ENCODE results near the gene FAM131C. TPM values are rescaled to one million over a fixed set of nuclear protein-coding genes. Genes with fewer than 3 reads are reported as not detected.

The FAM131C gene
- total RNA-seq, 6 experiments from 2014 or later, result 0.19 to 1.00 TPM; not detected in 4

DNA sequence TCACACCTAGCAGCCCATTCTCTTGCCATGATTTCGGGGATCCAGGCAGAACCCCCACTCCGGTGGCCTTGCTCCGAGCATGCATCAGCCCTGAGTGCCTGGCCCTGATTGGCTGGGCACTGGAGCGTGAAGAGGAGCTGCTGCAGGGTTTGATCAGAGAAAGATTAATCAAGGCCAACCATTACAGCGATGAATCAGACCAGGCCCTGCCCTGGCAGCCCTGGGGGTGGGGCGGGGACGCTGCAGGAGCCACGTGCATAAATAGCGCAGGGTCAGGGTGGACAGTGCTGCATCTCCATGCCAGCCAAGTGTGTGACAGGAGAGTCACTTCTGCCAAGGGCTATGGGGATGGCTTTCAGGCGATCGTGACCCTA lies 3.4 kb upstream of the FAM131C start:
- DNase-seq (peak in 1 of 3 donors; percentile 58), ATAC-seq (peak; percentile 35 to 62 (median 54))
- intact Hi-C loops (cut with DNase I), result loop anchor here (10.0 kb wide), 2 partner anchors 168 to 288 kb away; partner anchors contain the start of gene SZRD1 (in 1 of the 2)
- H3K27ac ChIP-seq, result no peak overlapping the region
- no peaks in the 10 kb centered on the region for H3K27me3 ChIP-seq
- no peaks in the 10 kb centered on the region for H3K36me3 ChIP-seq
- H3K4me1 ChIP-seq, result peaks cover 0 to 23% (median 0%) of the 10 kb centered on the region in 4 donors
- no peak overlapping the region for H3K4me3 ChIP-seq
- 35% methylated on average over 9 of the region's 11 CpGs for WGBS (ENCODE audit: insufficient coverage, low coverage, low lambda C conversion rate, missing lambda C conversion rate)
- TF ChIP-seq POLR2A (IDR thresholded peaks at IDR 0.05), result no peak
- TF ChIP-seq, protein P1, sequence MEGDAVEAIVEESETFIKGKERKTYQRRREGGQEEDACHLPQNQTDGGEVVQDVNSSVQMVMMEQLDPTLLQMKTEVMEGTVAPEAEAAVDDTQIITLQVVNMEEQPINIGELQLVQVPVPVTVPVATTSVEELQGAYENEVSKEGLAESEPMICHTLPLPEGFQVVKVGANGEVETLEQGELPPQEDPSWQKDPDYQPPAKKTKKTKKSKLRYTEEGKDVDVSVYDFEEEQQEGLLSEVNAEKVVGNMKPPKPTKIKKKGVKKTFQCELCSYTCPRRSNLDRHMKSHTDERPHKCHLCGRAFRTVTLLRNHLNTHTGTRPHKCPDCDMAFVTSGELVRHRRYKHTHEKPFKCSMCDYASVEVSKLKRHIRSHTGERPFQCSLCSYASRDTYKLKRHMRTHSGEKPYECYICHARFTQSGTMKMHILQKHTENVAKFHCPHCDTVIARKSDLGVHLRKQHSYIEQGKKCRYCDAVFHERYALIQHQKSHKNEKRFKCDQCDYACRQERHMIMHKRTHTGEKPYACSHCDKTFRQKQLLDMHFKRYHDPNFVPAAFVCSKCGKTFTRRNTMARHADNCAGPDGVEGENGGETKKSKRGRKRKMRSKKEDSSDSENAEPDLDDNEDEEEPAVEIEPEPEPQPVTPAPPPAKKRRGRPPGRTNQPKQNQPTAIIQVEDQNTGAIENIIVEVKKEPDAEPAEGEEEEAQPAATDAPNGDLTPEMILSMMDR (IDR thresholded peaks at IDR 0.05), result no peak
- H3K9me3 ChIP-seq, result no peaks in the 10 kb centered on the region

DNA sequence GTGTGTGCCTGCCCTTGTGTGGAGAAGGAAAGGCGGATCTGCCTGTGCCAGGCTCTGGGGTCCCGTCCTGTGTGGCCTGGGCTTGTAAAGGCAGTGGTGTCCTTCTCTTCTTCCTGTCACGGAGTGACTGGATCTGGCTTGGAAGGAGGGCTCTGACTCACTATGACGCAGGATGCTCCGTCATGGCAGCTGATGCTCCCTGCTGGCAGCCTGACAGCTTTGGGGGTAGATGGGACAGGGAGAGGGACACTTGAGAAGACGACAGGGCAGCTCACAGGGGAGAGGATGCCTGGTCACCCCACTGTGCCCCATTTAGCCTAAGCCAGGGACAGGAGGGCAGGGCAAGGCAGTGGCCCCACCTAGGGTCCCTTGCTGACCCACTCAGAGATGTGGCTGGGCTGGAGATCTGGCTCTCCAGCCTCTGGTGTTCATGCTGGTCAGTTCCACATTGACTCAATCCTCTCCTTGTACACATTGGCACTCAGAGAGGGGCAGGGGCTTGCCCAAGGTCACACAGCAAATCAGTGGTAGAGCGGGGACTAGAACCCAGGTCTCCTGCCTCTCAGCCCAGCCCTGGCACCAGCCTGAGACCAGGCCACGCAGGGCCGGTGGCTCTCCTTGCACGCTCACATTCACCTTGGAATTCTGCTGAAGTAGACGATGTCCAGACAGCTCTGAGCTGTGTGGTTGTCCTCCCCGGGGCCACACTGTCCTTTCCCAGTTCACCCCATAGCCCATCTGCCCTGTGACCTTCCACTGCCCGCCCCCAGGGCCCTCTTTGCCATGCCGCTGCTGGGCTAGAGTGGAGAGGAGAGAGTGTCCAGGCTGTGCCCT lies 2.8 kb upstream of the FAM131C start:
- Histone ChIP-seq H3K36me3 (no peaks in the 10 kb centered on the region), H3K4me3 (no peak overlapping the region), H3K27ac (no peak overlapping the region), H3K27me3 (no peaks in the 10 kb centered on the region), H3K4me1 (peaks cover 0 to 23% (median 0%) of the 10 kb centered on the region in 4 donors), H3K9me3 (no peaks in the 10 kb centered on the region)
- no peak for DNase-seq
- ATAC-seq, result no peak
- intact Hi-C loops (cut with DNase I), result loop anchor here (10.0 kb wide), 2 partner anchors 169 to 289 kb away; partner anchors contain the start of gene SZRD1 (in 1 of the 2)
- no peak for TF ChIP-seq POLR2A (IDR thresholded peaks at IDR 0.05)
- TF ChIP-seq, protein P1 (IDR thresholded peaks at IDR 0.05), result no peak
- 71% methylated on average over 3 of the region's 14 CpGs for WGBS (ENCODE audit: insufficient coverage, low coverage, low lambda C conversion rate, missing lambda C conversion rate)

DNA sequence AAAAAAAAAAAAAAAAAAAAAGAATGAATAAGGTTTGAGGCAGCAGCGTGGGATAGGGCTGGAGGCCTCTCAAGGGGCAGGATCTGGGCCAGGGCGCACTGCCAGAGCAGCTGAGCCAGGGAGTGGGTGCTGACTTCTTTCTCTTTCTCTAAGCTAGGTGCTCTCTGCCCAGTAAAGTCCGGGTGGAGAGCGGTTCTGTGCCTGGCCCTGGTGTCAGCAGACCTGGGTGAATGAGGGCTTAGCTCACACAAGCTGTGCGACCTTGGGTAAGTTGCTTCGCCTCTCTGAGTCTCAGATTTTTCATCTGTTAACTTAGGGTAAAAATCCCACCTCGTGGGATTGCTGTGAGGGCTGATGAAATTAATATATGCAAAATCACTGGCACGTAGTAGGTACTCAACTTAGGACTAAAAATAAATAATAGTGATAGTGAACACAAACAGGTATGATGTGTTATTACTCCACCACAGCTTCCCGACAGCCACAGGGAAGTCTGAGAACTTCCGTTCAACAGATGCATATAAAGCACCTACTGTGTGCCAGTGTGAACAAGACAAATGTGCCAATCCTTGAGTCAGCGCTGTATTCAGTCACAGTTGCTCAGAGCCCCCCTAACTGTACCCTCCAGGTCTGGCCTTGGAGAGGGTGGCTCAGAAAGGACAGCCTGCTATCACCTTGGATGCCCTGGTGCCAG lies 2.0 kb upstream of the FAM131C start:
- Histone ChIP-seq H3K9me3 (no peaks in the 10 kb centered on the region), H3K4me3 (no peak overlapping the region), H3K36me3 (no peaks in the 10 kb centered on the region), H3K27ac (no peak overlapping the region), H3K4me1 (peaks cover 0 to 23% (median 0%) of the 10 kb centered on the region in 4 donors), H3K27me3 (no peaks in the 10 kb centered on the region)
- DNase-seq (no peak), ATAC-seq (no peak)
- no peak for TF ChIP-seq POLR2A (IDR thresholded peaks at IDR 0.05)
- TF ChIP-seq, protein P1 (IDR thresholded peaks at IDR 0.05), result no peak
- intact Hi-C loops (cut with DNase I), result loop anchor here (10.0 kb wide), 2 partner anchors 169 to 289 kb away; partner anchors contain the start of gene SZRD1 (in 1 of the 2)
- WGBS (ENCODE audit: insufficient coverage, low coverage, low lambda C conversion rate, missing lambda C conversion rate), result 67% methylated on average over 9 of the region's 11 CpGs

DNA sequence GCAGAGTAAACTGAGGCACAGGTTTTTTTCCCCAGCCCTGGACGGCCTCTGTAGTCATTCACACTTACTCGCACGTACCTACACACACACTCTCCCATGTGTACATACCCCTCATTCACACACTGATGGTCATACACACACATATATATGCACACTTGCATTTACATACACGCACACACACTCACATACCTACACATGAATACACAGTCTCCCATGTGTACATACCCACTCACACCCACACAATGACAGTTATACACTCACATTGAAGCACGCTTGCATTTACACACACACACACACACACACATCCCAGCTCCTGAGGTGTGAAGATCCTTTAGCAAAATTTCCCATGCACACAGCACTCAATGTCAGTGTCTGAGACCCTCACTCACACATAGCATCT lies 766 bp upstream of the FAM131C start:
- Histone ChIP-seq H3K4me3 (no peak overlapping the region), H3K36me3 (no peaks in the 10 kb centered on the region), H3K27ac (no peak overlapping the region), H3K27me3 (no peaks in the 10 kb centered on the region), H3K4me1 (peaks cover 0 to 22% (median 0%) of the 10 kb centered on the region in 4 donors), H3K9me3 (no peaks in the 10 kb centered on the region)
- DNase-seq (no peak), ATAC-seq (no peak)
- no peak for TF ChIP-seq POLR2A (IDR thresholded peaks at IDR 0.05)
- intact Hi-C loops (cut with DNase I), result loop anchor here (10.0 kb wide), 2 partner anchors 171 to 291 kb away; partner anchors contain the start of gene SZRD1 (in 1 of the 2)
- 81% methylated on average over 5 of the region's 5 CpGs for WGBS (ENCODE audit: insufficient coverage, low coverage, low lambda C conversion rate, missing lambda C conversion rate)
